Brain microvascular endothelial cell (primary cell): ENCODE measurements around the gene CHST12.

ENCODE experiments used
- DNase-seq: peaks from one replicate; pipeline ENCODE4 v3.0.0-alpha.2; 2020
- H3K27ac ChIP-seq: fragments of 250-450 bp; sonication (Bioruptor Pico); 2 replicates; pipeline ENCODE4 v1.5.1; 2020; ENCODE audit warnings: mild to moderate bottlenecking, moderate library complexity
- H3K27me3 ChIP-seq: fragments of 250-450 bp; sonication (Bioruptor Pico); replicated peaks from 2 replicates; pipeline ENCODE4 v1.5.1; 2020; ENCODE audit warnings: mild to moderate bottlenecking
- H3K36me3 ChIP-seq: fragments of 250-450 bp; sonication (Bioruptor Pico); replicated peaks from 2 replicates; pipeline ENCODE4 v1.5.1; 2020; ENCODE audit warnings: mild to moderate bottlenecking
- H3K4me3 ChIP-seq: 2 replicates; pipeline ENCODE4 v1.5.1; 2011; ENCODE audit warnings: low read depth, mild to moderate bottlenecking, control low read depth, low read length, moderate library complexity
- in situ Hi-C: cut with HindIII; loops from 2 replicates; pipeline ENCODE4 v1.10.0; 2017; ENCODE audit warnings: low sequenced_read_pairs, low pct_ligation_motif_present
- TF ChIP-seq, protein P1 (sequence below): IDR thresholded peaks from 2 replicates; pipeline ENCODE4 v1.5.1; 2011; ENCODE audit warnings: low read depth, mild to moderate bottlenecking, moderate library complexity, low read length, control low read depth, inconsistent platforms; ENCODE audit errors: missing control alignments

The CHST12 gene

GRCh38 chr7:2494191-2495130, 91.0 kb downstream of the CHST12 start:
- in situ Hi-C loops = no loop called here
- Histone ChIP-seq H3K27me3 (no peaks in the 10 kb centered on the region), H3K36me3 (no peaks in the 10 kb centered on the region), H3K4me3 (no peak overlapping the region), H3K27ac (no peak overlapping the region)
- TF ChIP-seq, protein P1, sequence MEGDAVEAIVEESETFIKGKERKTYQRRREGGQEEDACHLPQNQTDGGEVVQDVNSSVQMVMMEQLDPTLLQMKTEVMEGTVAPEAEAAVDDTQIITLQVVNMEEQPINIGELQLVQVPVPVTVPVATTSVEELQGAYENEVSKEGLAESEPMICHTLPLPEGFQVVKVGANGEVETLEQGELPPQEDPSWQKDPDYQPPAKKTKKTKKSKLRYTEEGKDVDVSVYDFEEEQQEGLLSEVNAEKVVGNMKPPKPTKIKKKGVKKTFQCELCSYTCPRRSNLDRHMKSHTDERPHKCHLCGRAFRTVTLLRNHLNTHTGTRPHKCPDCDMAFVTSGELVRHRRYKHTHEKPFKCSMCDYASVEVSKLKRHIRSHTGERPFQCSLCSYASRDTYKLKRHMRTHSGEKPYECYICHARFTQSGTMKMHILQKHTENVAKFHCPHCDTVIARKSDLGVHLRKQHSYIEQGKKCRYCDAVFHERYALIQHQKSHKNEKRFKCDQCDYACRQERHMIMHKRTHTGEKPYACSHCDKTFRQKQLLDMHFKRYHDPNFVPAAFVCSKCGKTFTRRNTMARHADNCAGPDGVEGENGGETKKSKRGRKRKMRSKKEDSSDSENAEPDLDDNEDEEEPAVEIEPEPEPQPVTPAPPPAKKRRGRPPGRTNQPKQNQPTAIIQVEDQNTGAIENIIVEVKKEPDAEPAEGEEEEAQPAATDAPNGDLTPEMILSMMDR = no peak
- DNase-seq = no peak

DNA sequence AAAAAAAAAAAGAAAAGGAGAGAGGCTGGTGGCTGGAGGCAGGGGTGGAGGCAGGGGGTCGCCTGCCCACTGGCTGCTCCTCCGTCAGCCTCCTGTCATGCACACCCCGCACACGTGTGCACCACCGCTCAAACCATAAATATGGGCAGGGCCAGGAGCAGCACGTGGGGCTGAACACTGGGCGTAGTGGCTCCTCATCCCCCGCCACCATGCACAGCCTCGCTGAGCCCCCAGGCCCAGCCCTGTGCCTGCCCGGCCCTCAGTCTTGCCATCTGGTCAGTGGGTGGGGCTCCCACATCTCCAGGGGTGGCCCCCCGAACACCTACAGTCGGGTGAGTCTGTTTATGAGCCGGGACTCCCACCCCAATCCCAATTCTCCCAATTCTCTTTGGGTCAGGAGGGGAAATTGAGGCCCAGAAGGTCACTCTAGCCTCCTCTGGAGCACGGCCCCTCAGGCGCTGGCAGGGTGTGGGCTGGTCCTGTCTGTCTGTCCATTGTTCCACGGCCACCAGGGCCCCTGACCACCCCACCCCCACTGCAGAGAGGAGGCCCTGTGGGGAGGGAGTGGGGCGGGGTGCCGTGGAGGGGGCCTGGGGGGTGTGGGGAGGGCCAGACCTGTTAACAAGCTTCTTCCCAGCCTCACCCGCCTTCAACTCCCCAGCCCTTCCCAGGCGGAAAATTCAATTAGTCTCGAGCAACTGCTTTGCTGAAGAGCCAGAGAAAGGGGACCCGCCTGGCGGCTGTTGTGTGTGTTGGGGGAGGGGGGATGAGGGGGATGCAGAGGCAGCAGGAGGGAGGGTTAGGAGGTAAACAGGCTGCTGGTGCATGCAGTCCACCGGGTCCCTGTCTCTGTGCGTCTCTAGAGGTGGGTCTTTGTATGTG, 92.2 kb downstream of the CHST12 start:
- H3K27me3 ChIP-seq = no peaks in the 10 kb centered on the region
- no peak for DNase-seq
- in situ Hi-C loops = no loop called here
- H3K4me3 ChIP-seq = no peak overlapping the region
- no peaks in the 10 kb centered on the region for H3K36me3 ChIP-seq
- TF ChIP-seq, protein P1 = no peak
- no peak overlapping the region for H3K27ac ChIP-seq

- Histone ChIP-seq H3K4me3 (no peak overlapping the region), H3K27ac (no peak overlapping the region), H3K36me3 (no peaks in the 10 kb centered on the region), H3K27me3 (no peaks in the 10 kb centered on the region)
- TF ChIP-seq, protein P1 = no peak
- in situ Hi-C loops = no loop called here
- DNase-seq = no peak
Observed at GRCh38 chr7:2496375-2496774, 93.0 kb downstream of the CHST12 start.

- Histone ChIP-seq H3K27ac (no peak overlapping the region), H3K36me3 (no peaks in the 10 kb centered on the region), H3K4me3 (no peak overlapping the region), H3K27me3 (no peaks in the 10 kb centered on the region)
- in situ Hi-C loops = no loop called here
- no peak for DNase-seq
- TF ChIP-seq, protein P1 = no peak
Observed at GRCh38 chr7:2497065-2497464, 93.7 kb downstream of the CHST12 start.

DNA sequence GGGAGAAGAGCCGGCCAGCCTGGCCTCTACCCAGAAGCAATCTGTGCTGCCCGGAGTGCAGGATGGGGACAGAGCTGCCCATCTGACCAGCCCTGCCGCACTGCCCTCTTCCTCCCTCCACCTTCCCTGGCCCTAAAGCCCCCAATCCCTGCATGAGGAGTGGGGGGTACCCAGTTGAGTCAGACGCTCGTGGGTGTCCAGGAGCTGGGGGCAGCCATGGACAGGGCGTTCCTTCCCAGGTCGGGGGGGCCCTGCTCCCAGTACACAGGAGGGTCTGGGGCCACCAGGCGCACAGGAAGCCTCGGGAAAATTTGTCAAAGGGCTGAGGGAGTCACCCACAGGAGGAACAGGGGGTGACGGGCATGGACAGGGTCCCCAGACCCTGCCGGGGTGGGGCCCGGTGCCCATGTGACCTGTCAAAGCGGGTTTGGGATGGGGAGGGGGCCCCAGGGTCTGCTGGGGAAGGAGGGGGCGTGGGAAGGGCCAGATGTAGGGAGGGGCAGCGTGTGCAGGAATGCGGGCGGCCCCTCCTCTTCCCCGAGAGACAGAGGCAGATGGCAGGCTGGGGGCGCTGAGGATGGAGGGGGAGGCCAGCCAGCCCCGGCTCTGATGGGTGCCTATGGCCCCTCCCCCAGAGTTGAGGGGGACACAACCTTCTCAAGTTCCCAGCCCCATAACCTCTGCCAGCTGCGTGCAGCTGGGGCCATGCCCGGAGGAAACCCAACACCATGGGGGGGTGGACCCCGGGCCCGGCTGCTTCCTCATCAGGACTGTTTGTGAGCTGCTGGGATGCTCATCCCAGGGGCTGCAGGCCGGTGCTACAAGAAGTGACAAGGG, 94.3 kb downstream of the CHST12 start:
- Histone ChIP-seq H3K4me3 (no peak overlapping the region), H3K36me3 (no peaks in the 10 kb centered on the region), H3K27ac (no peak overlapping the region), H3K27me3 (no peaks in the 10 kb centered on the region)
- in situ Hi-C loops = no loop called here
- TF ChIP-seq, protein P1 = no peak
- no peak for DNase-seq
